H1 (cell line): ENCODE measurements around the gene TRIM46. TPM values are rescaled to one million over a fixed set of nuclear protein-coding genes. Genes with fewer than 3 reads are reported as not detected.

Experiments used
- CTCF ChIA-PET: fragments of 300-600 bp; sonication (Branson Sonifier 250); formaldehyde crosslinking; loops from one replicate; lab custom pipeline; 2021; ENCODE audit not compliant: partially characterized antibody; lab: Charles Lee
- POLR2A ChIA-PET: fragments of 300-600 bp; sonication (Branson Sonifier 250); formaldehyde crosslinking; loops from one replicate; lab custom pipeline; 2021; ENCODE audit warnings: inconsistent platforms; ENCODE audit not compliant: partially characterized antibody; lab: Charles Lee
- DNase-seq, 2 experiments: peaks; one replicate each; pipeline versions ENCODE4 v3.0.0 to v3.0.0-alpha.2; 2010 to 2022; ENCODE audit warnings: low spot score in 2 of 2, low read depth in 1 of 2, mixed read lengths in 1 of 2
- FAIRE-seq: peaks from 2 replicates; lab custom pipeline; 2011; peaks lifted over from hg19 to GRCh38; lab: Jason Lieb, UNC
- H2AFZ ChIP-seq: 2 replicates; pipeline ENCODE4 v1.8.1; 2012; ENCODE audit warnings: low read length, inconsistent platforms
- H2AK5ac ChIP-seq: 2 replicates; pipeline ENCODE4 v1.6.1; 2013; ENCODE audit warnings: low read depth, low read length
- H2BK120ac ChIP-seq: replicated peaks from 2 replicates; pipeline ENCODE3; 2013; ENCODE audit warnings: low read depth, low read length, inconsistent platforms
- H2BK12ac ChIP-seq: 2 replicates; pipeline ENCODE4 v1.6.1; 2013; ENCODE audit warnings: low read depth, low read length
- H2BK15ac ChIP-seq: 2 replicates; pipeline ENCODE4 v1.6.1; 2013; ENCODE audit warnings: low read length
- H2BK20ac ChIP-seq: 2 replicates; pipeline ENCODE4 v1.6.1; 2013; ENCODE audit warnings: low read length
- H2BK5ac ChIP-seq: 2 replicates; pipeline ENCODE4 v1.6.1; 2013; ENCODE audit warnings: low read depth, low read length
- H3K14ac ChIP-seq: 2 replicates; pipeline ENCODE4 v1.6.1; 2013; ENCODE audit warnings: inconsistent platforms; ENCODE audit not compliant: insufficient read length
- H3K18ac ChIP-seq: 2 replicates; pipeline ENCODE4 v1.6.1; 2013; ENCODE audit warnings: low read length; ENCODE audit errors: extremely low read depth
- H3K23ac ChIP-seq: 2 replicates; pipeline ENCODE4 v1.6.1; 2013; ENCODE audit warnings: inconsistent platforms; ENCODE audit not compliant: insufficient read length
- H3K23me2 ChIP-seq: 2 replicates; pipeline ENCODE4 v1.6.1; 2013; ENCODE audit warnings: low read depth, low read length
- H3K27ac ChIP-seq: 2 replicates; pipeline ENCODE4 v1.6.1; 2011; ENCODE audit warnings: low read depth, low read length, inconsistent platforms
- H3K27me3 ChIP-seq, 4 experiments: replicated peaks in 1 of 4; 1 replicate in 1 of 4; 2 replicates in 3 of 4; pipeline versions ENCODE4 v1.6.1 to v1.8.1; 2011 to 2013; ENCODE audit warnings: low read length in 3 of 4, mild to moderate bottlenecking in 3 of 4, inconsistent platforms in 2 of 4, mixed read lengths in 2 of 4, moderate library complexity in 1 of 4; ENCODE audit not compliant: control insufficient read depth in 3 of 4, insufficient read depth in 3 of 4; ENCODE audit errors: extremely low read depth in 1 of 4
- H3K36me3 ChIP-seq, 4 experiments: 2 replicates each; pipeline versions ENCODE4 v1.6.1 to v1.8.1; 2011 to 2013; ENCODE audit warnings: mild to moderate bottlenecking in 4 of 4, low read length in 3 of 4, moderate library complexity in 2 of 4, control low read depth in 1 of 4, inconsistent platforms in 1 of 4; ENCODE audit not compliant: insufficient read depth in 4 of 4, control insufficient read depth in 2 of 4
- H3K4ac ChIP-seq: replicated peaks from 2 replicates; pipeline ENCODE3; 2013; ENCODE audit warnings: low read length, low read depth, mixed read lengths, inconsistent platforms; ENCODE audit not compliant: insufficient read length
- H3K4me1 ChIP-seq, 4 experiments: replicated peaks in 1 of 4; 1 replicate in 1 of 4; 2 replicates in 3 of 4; pipeline versions ENCODE4 v1.6.1 to v1.8.1; 2011 to 2013; ENCODE audit warnings: low read length in 3 of 4, inconsistent platforms in 2 of 4, mixed read lengths in 1 of 4; ENCODE audit not compliant: insufficient read depth in 4 of 4, control insufficient read depth in 3 of 4
- H3K4me2 ChIP-seq, 2 experiments: 2 replicates each; pipeline versions ENCODE4 v1.6.1 to v1.8.1; 2011 to 2013; ENCODE audit warnings: low read depth in 2 of 2, low read length in 2 of 2, control low read depth in 1 of 2, inconsistent platforms in 1 of 2, mild to moderate bottlenecking in 1 of 2; ENCODE audit not compliant: insufficient read depth in 1 of 2
- H3K4me3 ChIP-seq, 4 experiments: fragments of 200-600, 300-600 bp in 1 of 4; sonication (generic), shearing (Covaris generic), sonication (Bioruptor Twin) in 1 of 4; 2 replicates each; pipeline versions ENCODE4 v1.5.1 to v1.8.1; 2011 to 2016; ENCODE audit warnings: low read length in 4 of 4, low read depth in 3 of 4, control low read depth in 2 of 4, inconsistent platforms in 2 of 4, mild to moderate bottlenecking in 2 of 4, mixed read lengths in 1 of 4, moderate library complexity in 1 of 4; ENCODE audit not compliant: insufficient read depth in 2 of 4; ENCODE audit errors: extremely low read depth in 1 of 4
- H3K56ac ChIP-seq: replicated peaks from 2 replicates; pipeline ENCODE3; 2013; ENCODE audit warnings: low read depth, mild to moderate bottlenecking, mixed read lengths, low read length, inconsistent platforms; ENCODE audit not compliant: insufficient read length
- H3K79me1 ChIP-seq: 2 replicates; pipeline ENCODE4 v1.6.1; 2013; ENCODE audit warnings: low read depth, low read length, control low read depth
- H3K79me2 ChIP-seq, 2 experiments: 2 replicates each; pipeline versions ENCODE4 v1.6.1 to v1.8.1; 2012 to 2013; ENCODE audit warnings: low read length in 2 of 2, mild to moderate bottlenecking in 2 of 2, inconsistent platforms in 1 of 2; ENCODE audit not compliant: insufficient read depth in 2 of 2, control insufficient read depth in 1 of 2
- H3K9ac ChIP-seq, 4 experiments: replicated peaks in 1 of 4; 1 replicate in 1 of 4; 2 replicates in 3 of 4; pipeline versions ENCODE4 v1.6.1 to v1.8.1; 2011 to 2013; ENCODE audit warnings: low read depth in 3 of 4, low read length in 3 of 4, control low read depth in 2 of 4, mild to moderate bottlenecking in 2 of 4, moderate library complexity in 2 of 4, inconsistent platforms in 1 of 4; ENCODE audit errors: extremely low read depth in 1 of 4
- H3K9me3 ChIP-seq, 2 experiments: 2 replicates each; pipeline versions ENCODE4 v1.6.1 to v1.8.1; 2012 to 2013; ENCODE audit warnings: mild to moderate bottlenecking in 2 of 2, moderate library complexity in 2 of 2, control low read depth in 1 of 2, inconsistent platforms in 1 of 2, low read depth in 1 of 2, low read length in 1 of 2, mixed read lengths in 1 of 2; ENCODE audit not compliant: insufficient read depth in 2 of 2
- H4K20me1 ChIP-seq, 2 experiments: replicated peaks in 1 of 2; 2 replicates each; pipeline versions ENCODE3 to v1.8.1; 2011 to 2013; ENCODE audit warnings: inconsistent platforms in 2 of 2, low read length in 2 of 2, mild to moderate bottlenecking in 1 of 2; ENCODE audit not compliant: insufficient read depth in 2 of 2, control insufficient read depth in 1 of 2
- H4K5ac ChIP-seq: 2 replicates; pipeline ENCODE4 v1.6.1; 2013; ENCODE audit warnings: low read length, low read depth, mixed read lengths, inconsistent platforms; ENCODE audit not compliant: insufficient read length
- H4K8ac ChIP-seq: 2 replicates; pipeline ENCODE4 v1.8.0; 2013; ENCODE audit warnings: mild to moderate bottlenecking, moderate library complexity, low read length, inconsistent platforms; ENCODE audit not compliant: insufficient read depth; ENCODE audit errors: extremely low read depth
- H4K91ac ChIP-seq: replicated peaks from 2 replicates; pipeline ENCODE3; 2013; ENCODE audit warnings: low read length, mixed read lengths, inconsistent platforms; ENCODE audit not compliant: insufficient read length
- ATF2 ChIP-seq: IDR thresholded peaks from 2 replicates; pipeline ENCODE4 v1.6.1; 2012; ENCODE audit warnings: low read length, inconsistent platforms
- JUND ChIP-seq: IDR thresholded peaks from 2 replicates; pipeline ENCODE4 v1.6.1; 2011; ENCODE audit warnings: mild to moderate bottlenecking, improper control_type of control experiment, low read length
- MAFK ChIP-seq: IDR thresholded peaks from 2 replicates; pipeline ENCODE4 v1.6.1; 2012; ENCODE audit warnings: low read depth, mild to moderate bottlenecking, improper control_type of control experiment, low read length
- NRF1 ChIP-seq: IDR thresholded peaks from 2 replicates; pipeline ENCODE4 v1.6.1; 2011; ENCODE audit warnings: mild to moderate bottlenecking, low read depth, low read length, improper control_type of control experiment
- POLR2AphosphoS5 ChIP-seq: IDR thresholded peaks from 2 replicates; pipeline ENCODE4 v1.6.1; 2011; ENCODE audit warnings: low read depth, low read length
- RBBP5 ChIP-seq: IDR thresholded peaks from 2 replicates; pipeline ENCODE4 v1.7.1; 2012; ENCODE audit warnings: low read depth, mild to moderate bottlenecking, inconsistent platforms, low read length, moderate library complexity, borderline replicate concordance
- RFX5 ChIP-seq: IDR thresholded peaks from 2 replicates; pipeline ENCODE4 v1.6.1; 2011; ENCODE audit warnings: low read depth, low read length, improper control_type of control experiment, borderline replicate concordance
- SP4 ChIP-seq: IDR thresholded peaks from 2 replicates; pipeline ENCODE4 v1.6.1; 2012; ENCODE audit warnings: low read length, inconsistent platforms
- WGBS, 2 experiments: shearing (Covaris generic) in 1 of 2; methylation state at CpG; one replicate each; pipeline versions ENCODE4 v1.1.6 to v1.1.7; 2013 to 2015; ENCODE audit warnings: low lambda C conversion rate in 2 of 2, mixed read lengths in 2 of 2, inconsistent platforms in 1 of 2, low coverage in 1 of 2, missing lambda C conversion rate in 1 of 2; ENCODE audit not compliant: insufficient replicate concordance in 2 of 2, insufficient coverage in 1 of 2, insufficient read length in 1 of 2; ENCODE audit errors: extremely low coverage in 1 of 2, missing lambda C conversion rate in 1 of 2; 5-methylcytosine and 5-hydroxymethylcytosine counted together
- polyA plus RNA-seq, 7 experiments: library from polyadenylated mRNA; depleted of rRNA in 3 of 7; stranded (reverse) in 5 of 7; unstranded in 2 of 7; fragments of >200 nt in 5 of 7; fragments of 200-250 nt in 2 of 7; gene quantifications; 1 replicate in 5 of 7; 2 replicates in 1 of 7; 4 replicates in 1 of 7; pipeline versions ENCODE4 v1.2.1 to v1.2.3, GENCODE V29; 2011 to 2013; ENCODE audit warnings: missing spikeins in 2 of 7, mixed read lengths in 2 of 7
- total RNA-seq: library from RNA; stranded (reverse); fragmentation: NEBNext Ultra II Directional; extraction: Animal tissue kit (Norgen Biotek cat#: 25700); gene quantifications from 2 replicates; pipeline ENCODE4 v1.2.1, GENCODE V29; 2021

The TRIM46 gene
- total and polyA plus RNA-seq, 2 of the 8 experiments (the other 6 are each of a cell fraction or from before 2014, with no cell fraction given) = 15.5 to 21.6 TPM

- peak within 1 kb of the TSS; percentile 88 to 94 (median 88) for H3K9ac ChIP-seq
- H3K4me1 ChIP-seq = peaks cover 3 to 20% (median 12%) of the 10 kb centered on the region in 4 experiments
- H3K56ac ChIP-seq = peak within 1 kb of the TSS; percentile 80
- peak within 1 kb of the TSS; percentile 36 for H3K4ac ChIP-seq
- H4K8ac ChIP-seq = peak within 1 kb of the TSS; percentile 96
- H3K18ac ChIP-seq = peak within 1 kb of the TSS; percentile 68; the same call in 1 of the 2 replicates
- H3K36me3 ChIP-seq = peaks cover 0 to 16% (median 5%) of the 10 kb centered on the region in 4 experiments; a peak in 5 of 8 replicates
- TF ChIP-seq MAFK (no peak), SP4 (0 out of 2 replicates have a peak, but pooled peaks have one; percentile 6), RBBP5 (0 out of 2 replicates have a peak, but pooled peaks have one; percentile 21), JUND (no peak), RFX5 (no peak), ATF2 (peak; percentile 73; the same call in 1 of the 2 replicates), NRF1 (no peak), POLR2AphosphoS5 (peak; percentile 36)
- H3K23ac ChIP-seq = no peak within 1 kb of the TSS
- peak within 1 kb of the TSS; percentile 78 for H3K27ac ChIP-seq
- peak within 1 kb of the TSS; percentile 76; the same call in 1 of the 2 replicates for H2AK5ac ChIP-seq
- H2BK120ac ChIP-seq = peak within 1 kb of the TSS; percentile 92
- H3K4me3 ChIP-seq = peak within 1 kb of the TSS; percentile 86 to 95 (median 94)
- H4K5ac ChIP-seq = peak within 1 kb of the TSS; percentile 70
- H3K27me3 ChIP-seq = peaks cover 0 to 3% (median 0%) of the 10 kb centered on the region in 4 experiments; a peak in 2 of 7 replicates
- WGBS, 2 experiments = 10% methylated on average over 10 of the region's 17 CpGs; no CpG with 5 or more reads in 1 of the 2 experiments
- no peaks in the 10 kb centered on the region for H3K79me1 ChIP-seq
- H4K20me1 ChIP-seq = peaks cover 2 to 4% of the 10 kb centered on the region in 2 experiments
- CTCF ChIA-PET = interaction anchor here (1.0 to 5.7 kb wide), 12 partner anchors 8 to 117 kb away, joined by 4 to 62 read pairs (median 10); partner anchors contain the start of gene SCAMP3
- DNase-seq (peak in 1 of 2 experiments; percentile 59), FAIRE-seq (no peak)
- H3K9me3 ChIP-seq = no peaks in the 10 kb centered on the region
- peaks cover 17% of the 10 kb centered on the region for H3K23me2 ChIP-seq
- peak within 1 kb of the TSS; percentile 75; the same call in 1 of the 2 replicates for H2BK20ac ChIP-seq
- peak within 1 kb of the TSS; percentile 90 for H2BK5ac ChIP-seq
- H2AFZ ChIP-seq = no peak within 1 kb of the TSS
- peak within 1 kb of the TSS; percentile 91 to 99 for H3K4me2 ChIP-seq
- peak within 1 kb of the TSS; percentile 89 for H2BK12ac ChIP-seq
- peak within 1 kb of the TSS; percentile 95 for H4K91ac ChIP-seq
- peak within 1 kb of the TSS; percentile 99 for H2BK15ac ChIP-seq
- no peaks in the 10 kb centered on the region for H3K79me2 ChIP-seq
- POLR2A ChIA-PET = interaction anchor here (0.6 to 19.4 kb wide), 20 partner anchors 8 to 183 kb away, joined by 3 to 512 read pairs (median 7); partner anchors contain the start of genes ENTREP3, KRTCAP2, RUSC1 and SCAMP3
- no peak within 1 kb of the TSS for H3K14ac ChIP-seq
Measured at GRCh38 chr1:155207806-155208540, 34.3 kb downstream of the TRIM46 start, which contains the start of gene THBS3. THBS3 (minus strand) TSS chr1:155207897; CDS start chr1:155207876, 21 bp downstream.
